Sigmoid colon (tissue), 4 donors: ENCODE measurements around the gene UBN2.

Experiments used
- CTCF ChIP-seq, 4 experiments: fragments of 450-650 bp in 3 of 4; fragments of 200-600 bp in 1 of 4; IDR thresholded peaks; one replicate each; pipeline ENCODE4 v1.5.1; 2016 to 2019; ENCODE audit warnings: antibody characterized with exemption in 4 of 4, mild to moderate bottlenecking in 3 of 4, moderate library complexity in 2 of 4
- POLR2A ChIP-seq, 2 donors: fragments of 450-650 bp; IDR thresholded peaks; one replicate each; pipeline ENCODE4 v1.6.1; 2016; ENCODE audit warnings: antibody characterized with exemption in 2 of 2, mild to moderate bottlenecking in 2 of 2, moderate library complexity in 2 of 2
- POLR2AphosphoS5 ChIP-seq, 4 donors: sonication (generic); formaldehyde crosslinking; IDR thresholded peaks; one replicate each; pipeline ENCODE4 v1.6.1; 2017; ENCODE audit warnings: antibody characterized with exemption in 4 of 4

DNA sequence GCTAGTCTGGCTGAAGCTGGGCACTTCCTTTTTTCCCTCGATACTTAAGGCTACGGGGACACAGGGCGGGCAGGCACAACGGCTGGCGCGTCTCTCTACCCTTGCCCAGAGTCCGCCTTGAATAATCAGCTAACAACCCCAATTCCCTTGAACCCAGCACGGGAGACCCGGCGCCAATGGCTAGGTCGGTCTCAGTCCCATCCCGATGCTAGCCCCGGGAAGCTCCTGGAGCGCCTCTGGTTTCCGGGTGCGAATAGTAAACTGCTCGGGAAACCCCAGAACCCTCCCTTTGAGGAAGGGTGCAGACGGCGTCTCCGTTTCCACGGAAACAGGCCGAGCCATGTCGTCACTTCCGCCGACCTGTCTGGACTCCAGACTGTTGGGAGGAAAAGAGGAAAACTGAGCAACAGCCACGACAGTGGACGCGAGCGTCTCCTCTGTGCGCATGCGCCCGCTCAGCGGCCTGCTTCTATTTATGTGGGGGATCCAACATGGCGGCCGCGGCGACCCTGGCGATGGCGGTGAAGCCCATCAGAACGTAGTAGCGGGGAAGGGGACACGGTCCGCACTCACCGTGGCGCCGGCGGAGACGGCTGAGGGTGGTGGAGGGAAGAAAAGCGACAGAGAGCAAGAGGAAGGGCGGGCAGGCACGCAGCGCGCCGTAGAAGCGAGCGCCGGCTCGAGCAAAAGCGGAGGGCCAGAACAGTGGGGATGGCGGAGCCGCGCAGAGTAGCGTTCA lies at the start of gene UBN2:
- TF ChIP-seq POLR2A (IDR thresholded peaks at IDR 0.05): peak; percentile 46 to 57
- TF ChIP-seq CTCF (IDR thresholded peaks at IDR 0.05): no peak
- TF ChIP-seq POLR2AphosphoS5 (IDR thresholded peaks at IDR 0.05): peak; percentile 76 to 94 (median 81)
